Type B pancreatic cell (in vitro differentiated cells): Measurements from ENCODE around the gene FOXC1. TPM values are rescaled to one million over a fixed set of nuclear protein-coding genes. Genes with fewer than 3 reads are reported as not detected.

Experiments
- DNase-seq: peaks from one replicate; pipeline ENCODE4 v3.0.0; 2021; ENCODE audit warnings: mixed read lengths; ENCODE audit not compliant: unreplicated experiment; ENCODE audit errors: extremely low spot score
- H3K27ac Mint-ChIP-seq: 2 replicates; pipeline ENCODE4 v1.8.0; 2021; ENCODE audit warnings: mild to moderate bottlenecking, mixed read lengths
- H3K27me3 Mint-ChIP-seq: 2 replicates; pipeline ENCODE4 v1.8.0; 2021; ENCODE audit warnings: mixed read lengths
- H3K36me3 Mint-ChIP-seq: 2 replicates; pipeline ENCODE4 v1.8.0; 2021; ENCODE audit warnings: mixed read lengths
- H3K4me1 Mint-ChIP-seq: one replicate; pipeline ENCODE4 v1.8.0; 2021; ENCODE audit warnings: mixed read lengths; ENCODE audit not compliant: unreplicated experiment
- H3K4me3 Mint-ChIP-seq: 2 replicates; pipeline ENCODE4 v1.8.0; 2021; ENCODE audit warnings: mild to moderate bottlenecking, mixed read lengths
- H3K9me3 Mint-ChIP-seq: 2 replicates; pipeline ENCODE4 v1.8.0; 2021; ENCODE audit warnings: mixed read lengths
- CTCF ChIP-seq: fragments of 200-600 bp; sonication (generic); conservative IDR thresholded peaks from 2 replicates; pipeline ENCODE4 v1.5.0; 2021; ENCODE audit warnings: antibody characterized with exemption, mild to moderate bottlenecking
- total RNA-seq: library from RNA; stranded (reverse); gene quantifications from 2 replicates; pipeline ENCODE4 v1.2.1, GENCODE V29; 2021; ENCODE audit warnings: low replicate concordance

The FOXC1 gene
- total RNA-seq, 1 donor from 2014 or later: 53.5 TPM

- no peak for TF ChIP-seq CTCF
Observed at GRCh38 chr6:1644516-1645060, 34.9 kb downstream of the FOXC1 start.

GRCh38 chr6:1645466-1646185 is 35.9 kb downstream of the FOXC1 start:
- Mint-ChIP-seq H3K36me3 (peaks cover 4% of the 10 kb centered on the region), H3K4me3 (no peak overlapping the region), H3K27ac (no peak overlapping the region), H3K4me1 (peaks cover 18% of the 10 kb centered on the region), H3K9me3 (no peaks in the 10 kb centered on the region), H3K27me3 (peaks cover 7% of the 10 kb centered on the region)
- no peak for TF ChIP-seq CTCF
- DNase-seq: no peak

More at GRCh38 chr6:1644516-1645060, 34.9 kb downstream of the FOXC1 start:
- Mint-ChIP-seq H3K4me3 (no peak overlapping the region), H3K27me3 (peaks cover 7% of the 10 kb centered on the region), H3K27ac (peak overlapping the region; percentile 55), H3K36me3 (peaks cover 4% of the 10 kb centered on the region), H3K4me1 (peaks cover 18% of the 10 kb centered on the region), H3K9me3 (no peaks in the 10 kb centered on the region)
- no peak for DNase-seq

GRCh38 chr6:1651362-1651761 is 41.6 kb downstream of the FOXC1 start:
- Mint-ChIP-seq H3K4me1 (peaks cover 5% of the 10 kb centered on the region), H3K36me3 (no peaks in the 10 kb centered on the region), H3K4me3 (no peak overlapping the region)

GRCh38 chr6:1652842-1653241 is 43.1 kb downstream of the FOXC1 start:
- Mint-ChIP-seq H3K9me3 (no peaks in the 10 kb centered on the region), H3K36me3 (no peaks in the 10 kb centered on the region), H3K4me3 (no peak overlapping the region), H3K4me1 (peaks cover 17% of the 10 kb centered on the region), H3K27ac (no peak overlapping the region), H3K27me3 (no peaks in the 10 kb centered on the region)
- no peak for DNase-seq
- no peak for TF ChIP-seq CTCF

More at GRCh38 chr6:1651362-1651761, 41.6 kb downstream of the FOXC1 start:
- no peak for DNase-seq
- Mint-ChIP-seq H3K27ac (no peak overlapping the region), H3K9me3 (no peaks in the 10 kb centered on the region), H3K27me3 (no peaks in the 10 kb centered on the region)
- no peak for TF ChIP-seq CTCF

GRCh38 chr6:1654054-1654453 is 44.3 kb downstream of the FOXC1 start:
- Mint-ChIP-seq H3K9me3 (no peaks in the 10 kb centered on the region), H3K27me3 (no peaks in the 10 kb centered on the region), H3K27ac (no peak overlapping the region), H3K4me3 (no peak overlapping the region), H3K4me1 (peaks cover 18% of the 10 kb centered on the region), H3K36me3 (no peaks in the 10 kb centered on the region)
- no peak for TF ChIP-seq CTCF
- no peak for DNase-seq
